WI38 (cell line): Measurements from ENCODE around the gene EXPH5.
"Not testable (repeated sequence)": the region's sequence is repeated elsewhere in the genome, so short reads cannot be mapped to it uniquely, and the experiment has no call there.

Experiments
- H3K4me3 ChIP-seq: 2 replicates; pipeline ENCODE4 v1.5.1; 2011; ENCODE audit warnings: low read depth, mild to moderate bottlenecking, control low read depth, low read length
- TF ChIP-seq, protein P1 (sequence below): IDR thresholded peaks from 2 replicates; pipeline ENCODE4 v1.5.1; 2012; ENCODE audit warnings: low read depth, mild to moderate bottlenecking, control low read depth, low read length

EXPH5 gene, protein sequence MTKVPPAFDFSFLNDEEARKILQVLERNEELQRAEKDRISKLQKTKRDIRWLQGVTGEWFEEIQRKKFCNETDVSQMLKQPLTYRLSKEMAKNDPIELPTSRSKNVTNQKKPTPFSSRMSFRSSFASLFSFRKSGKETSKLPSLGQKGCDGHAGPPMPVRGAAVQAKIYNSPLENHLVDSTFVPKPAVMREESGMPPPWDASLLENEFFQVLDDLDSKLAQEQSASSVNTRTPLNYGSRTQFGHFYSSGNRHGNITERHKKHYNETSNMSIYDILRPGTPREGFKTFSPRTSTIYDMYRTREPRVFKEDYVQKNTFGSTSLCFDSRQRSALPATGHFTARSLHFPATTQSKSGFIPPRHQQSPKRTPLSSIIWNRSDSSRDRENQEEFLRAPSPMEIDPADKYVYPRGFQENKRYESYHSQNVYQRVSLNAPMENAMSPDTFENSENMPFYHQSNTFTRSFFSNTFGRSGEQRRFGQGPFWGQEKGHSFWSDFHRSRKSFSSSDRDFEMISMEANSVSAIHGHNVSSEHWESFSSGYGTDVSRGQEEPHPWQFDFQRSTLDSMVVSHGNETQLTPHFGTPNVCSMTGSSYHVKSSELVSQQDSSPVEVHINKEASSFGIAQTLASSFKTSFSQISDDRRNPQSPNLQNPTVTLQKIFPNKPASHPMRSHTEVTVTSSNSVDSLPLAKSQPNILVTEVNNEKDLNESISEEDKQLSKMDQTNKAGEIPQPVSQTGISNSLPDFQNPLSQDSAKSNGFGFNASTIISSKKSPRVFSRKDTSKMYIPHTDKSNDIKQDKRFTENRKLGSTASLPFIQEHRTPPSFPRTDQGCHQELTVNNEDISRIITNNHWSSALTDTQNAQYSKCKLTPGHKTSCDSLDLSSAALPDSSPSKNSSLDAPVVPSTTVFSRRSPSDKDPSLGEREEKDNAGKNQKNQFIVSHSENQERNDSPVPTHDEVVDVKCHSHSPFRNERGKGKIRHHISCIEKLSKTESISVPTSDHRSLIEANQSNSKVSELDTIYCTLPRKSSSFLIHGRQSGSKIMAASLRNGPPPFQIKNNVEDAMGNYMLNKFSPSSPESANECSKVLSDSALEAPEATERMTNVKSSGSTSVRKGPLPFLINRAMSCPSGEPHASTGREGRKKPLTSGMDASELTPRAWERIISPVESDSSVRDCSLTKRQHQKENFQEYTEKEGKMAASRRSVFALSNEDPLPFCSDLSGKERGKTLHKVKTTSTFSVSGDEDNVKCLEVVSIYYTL (N-terminal part only)

DNA sequence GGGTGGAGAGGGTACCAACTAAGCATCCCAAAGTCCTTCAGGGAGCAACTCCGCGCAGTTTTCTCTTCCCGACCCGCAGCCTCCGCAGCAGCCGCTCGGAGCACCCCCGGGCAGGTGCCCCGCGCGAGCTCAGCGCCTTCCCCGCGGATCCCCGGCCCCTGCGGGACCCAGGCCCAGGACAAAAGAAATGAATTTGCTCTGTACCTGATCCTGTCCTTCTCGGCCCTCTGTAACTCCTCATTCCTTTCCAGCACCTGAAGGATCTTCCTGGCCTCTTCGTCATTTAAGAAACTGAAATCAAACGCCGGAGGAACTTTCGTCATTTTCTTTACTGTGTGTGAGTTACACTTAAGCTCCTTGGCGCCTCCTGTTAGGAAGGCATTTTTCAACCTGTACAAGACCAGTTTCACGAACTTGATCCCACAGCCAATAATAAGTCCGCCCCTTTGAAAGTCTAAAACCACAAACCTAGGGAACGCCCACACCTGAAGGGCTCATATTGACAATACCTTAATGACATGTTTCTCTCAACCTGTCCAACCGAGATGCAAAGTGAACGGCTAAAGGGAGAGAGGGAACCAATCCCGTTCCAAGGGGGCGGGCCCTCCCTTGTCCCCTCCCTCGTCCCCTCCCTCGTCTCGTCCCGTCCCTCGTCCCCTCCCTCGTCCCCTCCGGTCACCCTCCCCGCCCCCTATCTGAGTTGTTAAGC, at the start of gene EXPH5:
Gene EXPH5, minus strand, starts transcription at position 555 of the 709 bp plus-strand sequence. Its CDS starts 232 bp downstream, at position 323.
- peak within 1 kb of the TSS; percentile 80 for H3K4me3 ChIP-seq
- TF ChIP-seq, protein P1, sequence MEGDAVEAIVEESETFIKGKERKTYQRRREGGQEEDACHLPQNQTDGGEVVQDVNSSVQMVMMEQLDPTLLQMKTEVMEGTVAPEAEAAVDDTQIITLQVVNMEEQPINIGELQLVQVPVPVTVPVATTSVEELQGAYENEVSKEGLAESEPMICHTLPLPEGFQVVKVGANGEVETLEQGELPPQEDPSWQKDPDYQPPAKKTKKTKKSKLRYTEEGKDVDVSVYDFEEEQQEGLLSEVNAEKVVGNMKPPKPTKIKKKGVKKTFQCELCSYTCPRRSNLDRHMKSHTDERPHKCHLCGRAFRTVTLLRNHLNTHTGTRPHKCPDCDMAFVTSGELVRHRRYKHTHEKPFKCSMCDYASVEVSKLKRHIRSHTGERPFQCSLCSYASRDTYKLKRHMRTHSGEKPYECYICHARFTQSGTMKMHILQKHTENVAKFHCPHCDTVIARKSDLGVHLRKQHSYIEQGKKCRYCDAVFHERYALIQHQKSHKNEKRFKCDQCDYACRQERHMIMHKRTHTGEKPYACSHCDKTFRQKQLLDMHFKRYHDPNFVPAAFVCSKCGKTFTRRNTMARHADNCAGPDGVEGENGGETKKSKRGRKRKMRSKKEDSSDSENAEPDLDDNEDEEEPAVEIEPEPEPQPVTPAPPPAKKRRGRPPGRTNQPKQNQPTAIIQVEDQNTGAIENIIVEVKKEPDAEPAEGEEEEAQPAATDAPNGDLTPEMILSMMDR, result no peak

DNA sequence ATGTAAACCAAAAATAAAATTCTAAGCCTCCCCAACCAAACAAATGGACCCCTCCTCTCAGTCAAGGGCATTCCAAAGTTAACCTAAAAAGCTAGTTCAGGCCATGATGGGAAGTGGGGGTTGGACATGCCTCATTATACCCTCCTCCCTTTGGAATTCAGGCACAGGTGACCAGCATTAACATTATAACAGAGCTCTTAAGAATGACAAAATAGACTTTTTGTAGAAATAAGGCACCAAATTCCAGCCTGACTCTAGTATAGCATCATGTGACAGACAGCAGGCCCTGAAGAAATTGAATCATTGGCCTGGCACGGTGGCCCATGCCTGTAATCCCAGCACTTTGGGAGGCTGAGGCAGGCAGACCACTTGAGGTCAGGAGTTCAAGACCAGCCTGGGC, 48.2 kb upstream of the EXPH5 start:
- not testable (repeated sequence) for H3K4me3 ChIP-seq

DNA sequence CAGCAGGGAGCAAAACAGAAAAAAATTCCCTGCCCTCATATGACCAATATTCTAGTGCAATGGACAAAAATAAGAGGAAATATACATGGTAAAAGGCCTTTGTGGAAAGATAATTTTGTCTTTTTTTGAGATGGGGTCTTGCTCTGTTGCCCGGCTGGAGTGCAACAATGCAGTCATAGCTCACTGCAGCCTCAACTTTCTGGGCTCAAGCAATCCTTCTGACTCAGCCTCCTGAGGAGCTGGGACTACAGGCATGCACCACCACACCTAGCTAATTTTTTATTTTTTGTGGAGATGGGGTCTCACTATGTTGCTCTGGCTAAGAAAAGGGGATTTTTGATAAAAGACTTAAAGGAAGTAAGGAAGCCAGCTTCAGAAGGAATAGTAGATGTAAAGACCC, 45.6 kb upstream of the EXPH5 start:
- H3K4me3 ChIP-seq, result no peak overlapping the region
- TF ChIP-seq, protein P1, result no peak

DNA sequence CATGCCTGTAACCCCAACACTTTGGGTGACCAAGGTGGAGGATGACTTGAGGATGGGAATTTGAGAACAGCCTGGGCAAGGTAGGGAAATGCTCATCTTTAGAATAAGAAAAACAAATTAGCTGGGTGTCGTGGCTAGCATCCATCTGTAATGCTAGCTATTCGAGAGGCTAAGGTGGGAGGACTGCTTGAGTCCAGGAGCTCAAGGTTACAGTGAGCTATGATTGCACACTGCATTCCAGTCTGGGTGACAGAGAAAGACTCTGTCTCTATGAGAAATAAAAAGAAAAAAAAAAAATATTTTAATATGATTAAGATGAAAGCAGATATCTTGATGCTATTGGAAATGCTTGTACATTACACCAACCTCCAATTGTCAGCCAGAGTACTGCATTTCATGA, 42.7 kb upstream of the EXPH5 start:
- TF ChIP-seq, protein P1, result no peak
- no peak overlapping the region for H3K4me3 ChIP-seq

DNA sequence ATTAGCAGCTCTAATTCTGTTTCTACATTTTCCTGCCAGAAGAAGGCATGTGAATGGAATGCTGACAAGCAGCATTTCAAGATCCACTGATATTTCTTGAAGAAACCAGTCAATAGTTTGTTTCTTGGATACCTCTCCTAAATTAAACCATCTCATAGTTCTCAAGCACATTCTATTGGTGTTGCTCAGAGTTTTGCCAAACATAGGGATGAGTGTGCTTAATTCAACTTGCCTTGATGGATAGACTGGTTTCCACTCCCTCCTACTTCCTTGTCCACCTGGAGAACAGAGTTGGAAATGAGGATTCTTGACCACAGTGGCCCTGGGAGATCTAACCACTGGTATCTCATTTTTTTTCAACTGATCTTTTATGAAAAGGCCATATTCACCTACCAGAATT, 41.5 kb upstream of the EXPH5 start:
- H3K4me3 ChIP-seq, result no peak overlapping the region
- TF ChIP-seq, protein P1, result no peak

DNA sequence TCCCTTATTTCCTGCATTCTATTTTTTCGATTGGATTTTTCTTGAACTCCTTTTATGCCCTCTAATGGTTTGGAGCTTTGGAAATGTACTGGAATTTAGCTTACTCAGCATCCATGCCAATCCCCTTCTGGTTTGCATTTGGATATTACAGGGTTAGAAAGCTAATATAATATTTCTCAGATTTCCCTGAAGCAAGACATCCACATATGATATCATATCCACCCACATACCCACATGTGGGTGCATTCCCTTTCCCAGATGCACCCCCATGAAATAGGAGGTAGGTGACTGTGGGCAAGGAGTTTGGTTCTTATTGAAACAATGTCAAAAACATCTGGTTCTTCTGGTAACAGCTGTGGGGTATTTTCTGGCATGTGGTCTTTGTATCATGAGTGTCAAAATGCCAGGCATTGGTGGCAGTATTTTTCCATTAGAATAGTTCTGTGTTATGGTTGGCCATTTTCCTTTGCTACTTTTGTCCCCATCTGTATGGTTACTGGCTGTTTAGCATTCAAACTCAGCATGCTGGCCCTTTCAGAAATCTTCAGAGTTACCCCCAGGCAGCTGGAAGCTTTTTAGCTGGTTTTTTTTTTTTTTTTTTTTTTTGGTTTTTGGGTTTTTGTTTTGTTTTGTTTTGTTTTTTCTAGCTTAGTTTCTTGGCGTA, 38.6 kb upstream of the EXPH5 start:
- TF ChIP-seq, protein P1, result no peak
- no peak overlapping the region for H3K4me3 ChIP-seq
